ENCODE measurements around the gene WDFY4.

GRCh38 chr10:48798481-48799254 lies 114.0 kb downstream of the WDFY4 start:
- TF ChIP-seq CTCF (IDR thresholded peaks at IDR 0.05) (no peak), POLR2A (IDR thresholded peaks at IDR 0.05; ENCODE audit: low read length) (no peak), RFX5 (IDR thresholded peaks at IDR 0.05) (no peak), TP53 (CRISPR knock-in tag; IDR thresholded peaks at IDR 0.05) (no peak)
